Body of pancreas (tissue), 4 donors: ENCODE measurements around the gene SEC22A.

Source experiments
- CTCF ChIP-seq, 7 experiments: fragments of 450-650 bp in 4 of 7; fragments of 200-600 bp in 3 of 7; sonication (generic) in 3 of 7; IDR thresholded peaks; one replicate each; pipeline ENCODE4 v1.5.1; 2016 to 2019; ENCODE audit warnings: antibody characterized with exemption in 7 of 7
- POLR2A ChIP-seq, 3 donors: fragments of 450-650 bp; IDR thresholded peaks; one replicate each; pipeline ENCODE4 v1.6.1; 2016; ENCODE audit warnings: antibody characterized with exemption in 3 of 3, mild to moderate bottlenecking in 2 of 3

GRCh38 chr3:123320221-123320620, 118.5 kb downstream of the SEC22A start:
- TF ChIP-seq CTCF (IDR thresholded peaks at IDR 0.05): no peak
- TF ChIP-seq POLR2A (IDR thresholded peaks at IDR 0.05): no peak
